ENCODE results near the gene RASA3. TPM values are rescaled to one million over a fixed set of nuclear protein-coding genes. Genes with fewer than 3 reads are reported as not detected.
A peak's percentile ranks its signal among the peaks of the same experiment; 100 is the strongest.

The RASA3 gene
- total RNA-seq, 2 donors from 2014 or later: 6.3 to 12.0 TPM

DNA sequence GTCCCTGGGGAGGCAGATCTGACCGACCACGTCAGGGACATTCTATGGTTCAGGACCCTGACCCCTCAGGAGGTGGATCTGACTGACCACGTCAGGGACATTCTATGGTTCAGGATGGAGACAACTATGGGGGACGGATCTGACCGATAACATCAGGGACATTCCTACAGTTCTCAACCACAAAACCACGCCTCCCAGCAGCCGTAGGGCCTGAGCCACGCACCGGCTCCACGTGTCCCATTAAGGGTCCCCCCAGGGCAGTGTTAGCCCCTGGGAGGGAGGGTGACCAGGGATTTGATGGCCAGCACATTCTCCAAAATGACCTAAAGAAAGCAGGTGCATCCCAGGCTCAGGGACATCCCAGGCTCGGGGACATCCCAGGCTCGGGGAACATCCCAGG, 109.5 kb downstream of the RASA3 start:
- Mint-ChIP-seq H3K9me3 (no peaks in the 10 kb centered on the region), H3K36me3 (ENCODE audit: low read depth) (peaks cover 15% of the 10 kb centered on the region), H3K27me3 (ENCODE audit: insufficient read depth) (peaks cover 2% of the 10 kb centered on the region), H3K27ac (no peak overlapping the region), H3K4me3 (no peak overlapping the region), H3K4me1 (peaks cover 8% of the 10 kb centered on the region)
- 94% methylated on average over 9 to 12 of the region's 12 CpGs for WGBS, 2 experiments (ENCODE audit: insufficient coverage in 1 of 2, insufficient read length in 1 of 2)
- no peak for TF ChIP-seq CTCF (conservative IDR thresholded peaks at IDR 0.05)
- Histone ChIP-seq H3K27me3 (ENCODE audit: control insufficient read depth, insufficient read depth, low read length, poor library complexity, severe bottlenecking) (no peaks in the 10 kb centered on the region), H3K36me3 (ENCODE audit: control insufficient read depth, insufficient read depth, low read length) (no peaks in the 10 kb centered on the region), H3K27ac (ENCODE audit: low read depth, low read length) (no peak overlapping the region), H3K9me3 (ENCODE audit: control insufficient read depth, low read length) (no peaks in the 10 kb centered on the region), H3K4me3 (ENCODE audit: low read length) (no peak overlapping the region), H3K4me1 (ENCODE audit: control insufficient read depth, insufficient read depth, low read length) (peaks cover 10% of the 10 kb centered on the region), H3K9ac (ENCODE audit: extremely low read depth, low read length, poor library complexity, severe bottlenecking) (no peak overlapping the region)
- DNase-seq: no peak

GRCh38 chr13:114022309-114022669, 110.1 kb downstream of the RASA3 start:
- no peak overlapping the region for H3K9ac ChIP-seq (ENCODE audit: extremely low read depth, low read length, poor library complexity, severe bottlenecking)
- WGBS, 2 experiments (ENCODE audit: insufficient coverage in 1 of 2, insufficient read length in 1 of 2): 91 to 94% methylated on average over 7 to 9 of the region's 9 CpGs

GRCh38 chr13:114021464-114022308, 110.7 kb downstream of the RASA3 start:
- H3K9me3 Mint-ChIP-seq: no peaks in the 10 kb centered on the region
- peak; percentile 14 for TF ChIP-seq CTCF (conservative IDR thresholded peaks at IDR 0.05)
- no peak overlapping the region for H3K9ac ChIP-seq (ENCODE audit: extremely low read depth, low read length, poor library complexity, severe bottlenecking)
- peaks cover 4% of the 10 kb centered on the region for H3K4me1 Mint-ChIP-seq
- no peak overlapping the region for H3K4me3 Mint-ChIP-seq
- no peak overlapping the region for H3K4me3 ChIP-seq (ENCODE audit: low read length)
- DNase-seq: no peak
- H3K27ac Mint-ChIP-seq: peak overlapping the region; percentile 2
- no peaks in the 10 kb centered on the region for H3K36me3 ChIP-seq (ENCODE audit: control insufficient read depth, insufficient read depth, low read length)
- H3K27me3 Mint-ChIP-seq (ENCODE audit: insufficient read depth): no peaks in the 10 kb centered on the region
- WGBS, 2 experiments (ENCODE audit: insufficient coverage in 1 of 2, insufficient read length in 1 of 2): 90 to 96% methylated on average over 22 to 25 of the region's 25 CpGs
- H3K36me3 Mint-ChIP-seq (ENCODE audit: low read depth): peaks cover 15% of the 10 kb centered on the region
- H3K27ac ChIP-seq (ENCODE audit: low read depth, low read length): no peak overlapping the region
- H3K4me1 ChIP-seq (ENCODE audit: control insufficient read depth, insufficient read depth, low read length): peaks cover 6% of the 10 kb centered on the region
- no peaks in the 10 kb centered on the region for H3K9me3 ChIP-seq (ENCODE audit: control insufficient read depth, low read length)
- no peaks in the 10 kb centered on the region for H3K27me3 ChIP-seq (ENCODE audit: control insufficient read depth, insufficient read depth, low read length, poor library complexity, severe bottlenecking)

More at GRCh38 chr13:114022309-114022669, 110.1 kb downstream of the RASA3 start:
- Histone ChIP-seq H3K4me1 (ENCODE audit: control insufficient read depth, insufficient read depth, low read length) (peaks cover 6% of the 10 kb centered on the region), H3K36me3 (ENCODE audit: control insufficient read depth, insufficient read depth, low read length) (no peaks in the 10 kb centered on the region), H3K27ac (ENCODE audit: low read depth, low read length) (no peak overlapping the region), H3K9me3 (ENCODE audit: control insufficient read depth, low read length) (no peaks in the 10 kb centered on the region), H3K27me3 (ENCODE audit: control insufficient read depth, insufficient read depth, low read length, poor library complexity, severe bottlenecking) (no peaks in the 10 kb centered on the region), H3K4me3 (ENCODE audit: low read length) (no peak overlapping the region)
- Mint-ChIP-seq H3K4me1 (peaks cover 6% of the 10 kb centered on the region), H3K4me3 (no peak overlapping the region), H3K36me3 (ENCODE audit: low read depth) (peaks cover 15% of the 10 kb centered on the region), H3K9me3 (no peaks in the 10 kb centered on the region), H3K27ac (no peak overlapping the region), H3K27me3 (ENCODE audit: insufficient read depth) (no peaks in the 10 kb centered on the region)
- no peak for TF ChIP-seq CTCF (conservative IDR thresholded peaks at IDR 0.05)
- no peak for DNase-seq
